Neutrophil (primary cell): ENCODE measurements around the gene PEX5L.

ENCODE experiments used
- H3K27ac ChIP-seq: fragments of 200-600 bp; sonication (generic); 2 replicates; pipeline ENCODE4 v1.5.1; 2016; ENCODE audit warnings: mild to moderate bottlenecking, moderate library complexity
- H3K27me3 ChIP-seq: fragments of 200-600 bp; sonication (generic); 2 replicates; pipeline ENCODE4 v1.6.0; 2016; ENCODE audit warnings: mild to moderate bottlenecking
- H3K36me3 ChIP-seq: fragments of 200-600 bp; sonication (generic); 2 replicates; pipeline ENCODE4 v1.5.1; 2017
- H3K4me1 ChIP-seq, 2 experiments: fragments of 200-600 bp in 1 of 2; sonication (generic) in 1 of 2; 1 replicate in 1 of 2; 2 replicates in 1 of 2; pipeline versions ENCODE4 v1.5.1 to v1.6.1; 2013 to 2016; ENCODE audit warnings: low read depth in 1 of 2, low read length in 1 of 2, mild to moderate bottlenecking in 1 of 2, moderate library complexity in 1 of 2; ENCODE audit not compliant: control insufficient read depth in 1 of 2, insufficient read depth in 1 of 2
- H3K4me3 ChIP-seq, 2 experiments: fragments of 200-600 bp in 1 of 2; sonication (generic) in 1 of 2; 1 replicate in 1 of 2; 2 replicates in 1 of 2; pipeline ENCODE4 v1.5.1; 2013 to 2016; ENCODE audit warnings: low read depth in 1 of 2, low read length in 1 of 2, mild to moderate bottlenecking in 1 of 2, moderate library complexity in 1 of 2
- H3K9me3 ChIP-seq: fragments of 200-600 bp; sonication (generic); 2 replicates; pipeline ENCODE4 v1.5.1; 2016
- CTCF ChIP-seq: fragments of 200-600 bp; sonication (generic); IDR thresholded peaks from 2 replicates; pipeline ENCODE4 v1.5.1; 2016; ENCODE audit warnings: antibody characterized with exemption

PEX5L gene

GRCh38 chr3:179943117-179943880 is 93.4 kb downstream of the PEX5L start:
- peaks cover 60% of the 10 kb centered on the region for H3K27me3 ChIP-seq
- H3K4me1 ChIP-seq = no peaks in the 10 kb centered on the region
- H3K36me3 ChIP-seq = no peaks in the 10 kb centered on the region
- TF ChIP-seq CTCF = no peak
- H3K9me3 ChIP-seq = no peaks in the 10 kb centered on the region
- no peak overlapping the region for H3K4me3 ChIP-seq
- no peak overlapping the region for H3K27ac ChIP-seq

- Histone ChIP-seq H3K27ac (no peak overlapping the region), H3K36me3 (no peaks in the 10 kb centered on the region), H3K4me1 (no peaks in the 10 kb centered on the region), H3K9me3 (no peaks in the 10 kb centered on the region), H3K4me3 (no peak overlapping the region), H3K27me3 (peaks cover 57% of the 10 kb centered on the region)
- TF ChIP-seq CTCF = no peak
Observed at GRCh38 chr3:179942553-179943075, 94.1 kb downstream of the PEX5L start.

- no peak overlapping the region for H3K27ac ChIP-seq
- TF ChIP-seq CTCF = no peak
- no peaks in the 10 kb centered on the region for H3K4me1 ChIP-seq
- peaks cover 5% of the 10 kb centered on the region for H3K27me3 ChIP-seq
- no peak overlapping the region for H3K4me3 ChIP-seq
- H3K36me3 ChIP-seq = no peaks in the 10 kb centered on the region
- no peaks in the 10 kb centered on the region for H3K9me3 ChIP-seq
Observed at GRCh38 chr3:179935710-179936109, 101.0 kb downstream of the PEX5L start.

- H3K27ac ChIP-seq = no peak overlapping the region
- no peaks in the 10 kb centered on the region for H3K4me1 ChIP-seq
- H3K27me3 ChIP-seq = peaks cover under 1% of the 10 kb centered on the region
- no peak for TF ChIP-seq CTCF
- H3K36me3 ChIP-seq = no peaks in the 10 kb centered on the region
- H3K9me3 ChIP-seq = no peaks in the 10 kb centered on the region
- no peak overlapping the region for H3K4me3 ChIP-seq
Observed at GRCh38 chr3:179933914-179934313, 102.8 kb downstream of the PEX5L start.

GRCh38 chr3:179933080-179933479 is 103.7 kb downstream of the PEX5L start:
- no peak for TF ChIP-seq CTCF
- Histone ChIP-seq H3K9me3 (no peaks in the 10 kb centered on the region), H3K4me1 (no peaks in the 10 kb centered on the region), H3K27me3 (peaks cover 2% of the 10 kb centered on the region), H3K36me3 (no peaks in the 10 kb centered on the region), H3K27ac (no peak overlapping the region), H3K4me3 (no peak overlapping the region)
